ENCODE results near the gene PLEKHH1. TPM values are rescaled to one million over a fixed set of nuclear protein-coding genes. Genes with fewer than 3 reads are reported as not detected.

The PLEKHH1 gene
- total RNA-seq, 3 donors from 2014 or later: 45.8 to 110 (median 61.5) TPM

GRCh38 chr14:67527756-67528155 is 5.3 kb upstream of the PLEKHH1 start:
- no peaks in the 10 kb centered on the region for H3K4me1 ChIP-seq (ENCODE audit: low read depth)
- H3K9me3 ChIP-seq: no peaks in the 10 kb centered on the region
- H3K36me3 ChIP-seq (ENCODE audit: low read depth): no peaks in the 10 kb centered on the region
- H3K4me3 ChIP-seq: no peak overlapping the region
- ATAC-seq (no peak), DNase-seq (no peak)
- TF ChIP-seq CTCF (IDR thresholded peaks at IDR 0.05): no peak
- intact Hi-C loops (cut with DNase I, micrococcal nuclease): no loop called here

- intact Hi-C loops (cut with DNase I, micrococcal nuclease): no loop called here
- no peaks in the 10 kb centered on the region for H3K4me1 ChIP-seq (ENCODE audit: low read depth)
- no peak overlapping the region for H3K4me3 ChIP-seq
- no peak for DNase-seq
- no peak for TF ChIP-seq CTCF (IDR thresholded peaks at IDR 0.05)
- no peaks in the 10 kb centered on the region for H3K36me3 ChIP-seq (ENCODE audit: low read depth)
- ATAC-seq: no peak
- H3K9me3 ChIP-seq: no peaks in the 10 kb centered on the region
Measured at GRCh38 chr14:67528276-67528675, 4.8 kb upstream of the PLEKHH1 start.

GRCh38 chr14:67529947-67530935 is 2.8 kb upstream of the PLEKHH1 start:
- DNase-seq (no peak), ATAC-seq (no peak)
- TF ChIP-seq CTCF (IDR thresholded peaks at IDR 0.05): no peak
- Histone ChIP-seq H3K4me1 (ENCODE audit: low read depth) (peaks cover 5% of the 10 kb centered on the region), H3K4me3 (no peak overlapping the region), H3K36me3 (ENCODE audit: low read depth) (no peaks in the 10 kb centered on the region), H3K9me3 (no peaks in the 10 kb centered on the region)
- intact Hi-C loops (cut with DNase I, micrococcal nuclease): no loop called here

- intact Hi-C loops (cut with DNase I, micrococcal nuclease): no loop called here
- no peak for TF ChIP-seq CTCF (IDR thresholded peaks at IDR 0.05)
- peaks cover 5% of the 10 kb centered on the region for H3K4me1 ChIP-seq (ENCODE audit: low read depth)
Measured at GRCh38 chr14:67532606-67532997, 488 bp upstream of the PLEKHH1 start.

GRCh38 chr14:67533754-67534085 is 630 bp downstream of the PLEKHH1 start:
- DNase-seq (peak in 1 of 3 donors; percentile 56), ATAC-seq (peak; percentile 41)
- intact Hi-C loops (cut with DNase I, micrococcal nuclease): no loop called here
- Histone ChIP-seq H3K9me3 (no peaks in the 10 kb centered on the region), H3K4me1 (ENCODE audit: low read depth) (peaks cover 5% of the 10 kb centered on the region), H3K36me3 (ENCODE audit: low read depth) (no peaks in the 10 kb centered on the region), H3K4me3 (peak overlapping the region; percentile 56)
- no peak for TF ChIP-seq CTCF (IDR thresholded peaks at IDR 0.05)

More at GRCh38 chr14:67532606-67532997, 488 bp upstream of the PLEKHH1 start:
- DNase-seq (no peak), ATAC-seq (no peak)
- Histone ChIP-seq H3K36me3 (ENCODE audit: low read depth) (no peaks in the 10 kb centered on the region), H3K9me3 (no peaks in the 10 kb centered on the region), H3K4me3 (peak overlapping the region; percentile 56)
